B cell (primary cell): Measurements from ENCODE around the gene RPL27.
"Not testable (repeated sequence)": the region's sequence is repeated elsewhere in the genome, so short reads cannot be mapped to it uniquely, and the experiment has no call there.

Source experiments
- CTCF ChIP-seq: fragments of 200-600 bp; IDR thresholded peaks from one replicate; pipeline ENCODE4 v1.8.0; 2022; ENCODE audit warnings: antibody characterized with exemption, mild to moderate bottlenecking
- EZH2 ChIP-seq: IDR thresholded peaks from 2 replicates; pipeline ENCODE4 v1.6.1; 2012; ENCODE audit warnings: borderline replicate concordance, low read depth, mild to moderate bottlenecking, moderate library complexity, low read length; ENCODE audit not compliant: insufficient read depth, poor library complexity, severe bottlenecking

- TF ChIP-seq CTCF, EZH2: not testable (repeated sequence)
Measured at GRCh38 chr17:43000894-43001293, 2.7 kb downstream of the RPL27 start.
